HUES64 (cell line): ENCODE measurements around the gene COL5A2.

ENCODE experiments used
- H3K27ac ChIP-seq: 2 replicates; pipeline ENCODE4 v1.7.0; 2013; ENCODE audit warnings: low read depth, low read length, inconsistent platforms
- H3K27me3 ChIP-seq: 2 replicates; pipeline ENCODE4 v1.6.1; 2013; ENCODE audit warnings: mild to moderate bottlenecking, low read length; ENCODE audit not compliant: insufficient read depth
- H3K36me3 ChIP-seq: 2 replicates; pipeline ENCODE4 v1.6.1; 2013; ENCODE audit warnings: mild to moderate bottlenecking, low read length; ENCODE audit not compliant: insufficient read depth
- H3K4me1 ChIP-seq: 2 replicates; pipeline ENCODE4 v1.6.1; 2013; ENCODE audit warnings: mild to moderate bottlenecking, low read length, moderate library complexity; ENCODE audit not compliant: insufficient read depth
- H3K4me3 ChIP-seq: 2 replicates; pipeline ENCODE4 v1.5.1; 2013; ENCODE audit warnings: mild to moderate bottlenecking, low read length, moderate library complexity
- H3K9ac ChIP-seq: 2 replicates; pipeline ENCODE4 v1.6.1; 2013; ENCODE audit warnings: mild to moderate bottlenecking, low read depth, low read length
- H3K9me3 ChIP-seq: 2 replicates; pipeline ENCODE4 v1.6.1; 2013; ENCODE audit warnings: low read depth, low read length; ENCODE audit not compliant: insufficient read depth
- WGBS: fragments of 150-250, 120-280 bp; methylation state at CpG from one replicate; pipeline ENCODE4 v1.1.7; 2013; ENCODE audit warnings: missing lambda C conversion rate; 5-methylcytosine and 5-hydroxymethylcytosine counted together

COL5A2 gene

DNA sequence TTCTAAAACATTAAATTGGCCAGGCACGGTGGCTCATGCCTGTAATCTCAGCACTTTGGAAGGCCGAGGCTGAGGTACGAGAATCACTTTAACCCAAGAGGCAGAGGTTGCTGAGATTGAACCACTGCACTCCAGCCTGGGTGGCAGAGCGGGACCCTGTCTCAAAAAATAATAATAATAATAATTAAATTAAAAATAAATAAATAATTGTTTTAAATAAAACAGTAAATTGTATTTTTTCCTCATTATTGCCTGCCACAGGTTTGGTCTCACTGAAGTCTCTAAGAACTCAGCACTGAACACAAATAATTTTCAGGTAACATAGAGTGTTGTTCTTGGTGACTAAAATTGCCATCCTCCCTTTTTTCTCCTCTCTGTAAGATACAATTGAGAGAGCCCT, 19.8 kb downstream of the COL5A2 start:
- Histone ChIP-seq H3K27ac (no peak overlapping the region), H3K4me3 (no peak overlapping the region), H3K27me3 (no peaks in the 10 kb centered on the region), H3K9ac (no peak overlapping the region), H3K9me3 (no peaks in the 10 kb centered on the region), H3K4me1 (peaks cover 30% of the 10 kb centered on the region), H3K36me3 (no peaks in the 10 kb centered on the region)
- 95% methylated on average over 3 of the region's 4 CpGs for WGBS

DNA sequence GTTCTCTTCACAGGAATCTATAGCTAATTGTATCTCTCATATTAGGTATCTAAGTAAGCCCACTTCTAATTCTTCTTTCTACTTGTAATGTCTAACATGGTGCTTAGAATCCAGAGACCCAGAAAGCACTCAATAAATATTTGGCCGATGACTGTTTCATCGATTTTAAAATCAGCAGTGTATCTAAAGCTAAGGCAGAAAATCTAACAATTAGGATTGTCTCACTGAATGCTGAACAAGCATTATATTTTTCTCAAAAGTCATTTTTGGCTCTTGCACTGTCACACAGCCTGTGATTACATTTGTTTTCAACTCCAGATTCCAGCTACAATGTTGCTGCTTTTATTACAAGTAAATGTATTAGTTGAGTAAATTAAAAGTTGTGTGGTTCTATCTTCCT, 20.3 kb downstream of the COL5A2 start:
- Histone ChIP-seq H3K36me3 (no peaks in the 10 kb centered on the region), H3K27me3 (no peaks in the 10 kb centered on the region), H3K4me1 (peaks cover 26% of the 10 kb centered on the region), H3K27ac (no peak overlapping the region), H3K9me3 (no peaks in the 10 kb centered on the region), H3K9ac (no peak overlapping the region), H3K4me3 (no peak overlapping the region)
- WGBS: 98% methylated on average over 2 of the region's 2 CpGs

DNA sequence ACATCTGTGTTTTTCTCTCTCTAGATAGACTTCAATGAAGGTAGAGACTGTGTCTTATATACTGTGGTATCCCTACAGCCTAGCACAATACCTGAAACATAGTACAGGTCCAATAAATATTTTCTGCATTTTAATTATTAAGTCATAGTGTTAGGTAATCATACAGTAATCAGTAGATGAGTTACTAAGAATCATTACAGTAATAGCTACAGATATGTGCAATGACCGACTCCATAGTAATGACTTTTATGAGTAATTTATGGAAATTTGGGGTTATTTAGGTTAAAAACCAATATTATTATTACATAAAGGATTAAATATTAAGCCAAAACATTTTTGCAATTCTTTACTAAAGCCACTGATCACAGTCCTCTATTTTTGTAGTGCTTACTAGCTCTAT, 21.6 kb downstream of the COL5A2 start:
- no peaks in the 10 kb centered on the region for H3K36me3 ChIP-seq
- no peak overlapping the region for H3K4me3 ChIP-seq
- no CpG with 5 or more reads among the region's 1 CpG for WGBS
- H3K27ac ChIP-seq: no peak overlapping the region
- no peaks in the 10 kb centered on the region for H3K27me3 ChIP-seq
- peaks cover 13% of the 10 kb centered on the region for H3K4me1 ChIP-seq
- H3K9me3 ChIP-seq: no peaks in the 10 kb centered on the region
- H3K9ac ChIP-seq: no peak overlapping the region

DNA sequence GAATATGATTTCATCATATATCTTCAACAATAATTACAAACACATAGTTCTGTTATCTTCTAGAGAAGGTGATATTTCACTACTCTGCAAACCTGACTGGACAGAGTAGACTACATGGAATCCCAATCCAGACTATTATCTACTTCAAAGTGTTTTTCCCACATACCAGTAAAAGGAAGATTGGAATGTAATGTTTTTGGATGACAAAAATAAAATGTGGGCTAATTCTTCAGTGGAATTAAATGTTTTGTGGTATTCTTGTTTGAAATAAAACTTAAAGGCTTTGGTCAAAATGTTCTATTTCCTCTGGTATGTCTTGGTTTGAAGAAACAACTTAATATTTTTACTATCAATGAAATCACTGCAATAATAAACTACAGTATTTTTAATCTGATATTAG, 22.1 kb downstream of the COL5A2 start:
- no peaks in the 10 kb centered on the region for H3K27me3 ChIP-seq
- H3K9ac ChIP-seq: no peak overlapping the region
- no peaks in the 10 kb centered on the region for H3K36me3 ChIP-seq
- H3K4me3 ChIP-seq: no peak overlapping the region
- no peaks in the 10 kb centered on the region for H3K9me3 ChIP-seq
- H3K27ac ChIP-seq: no peak overlapping the region
- peaks cover 9% of the 10 kb centered on the region for H3K4me1 ChIP-seq

DNA sequence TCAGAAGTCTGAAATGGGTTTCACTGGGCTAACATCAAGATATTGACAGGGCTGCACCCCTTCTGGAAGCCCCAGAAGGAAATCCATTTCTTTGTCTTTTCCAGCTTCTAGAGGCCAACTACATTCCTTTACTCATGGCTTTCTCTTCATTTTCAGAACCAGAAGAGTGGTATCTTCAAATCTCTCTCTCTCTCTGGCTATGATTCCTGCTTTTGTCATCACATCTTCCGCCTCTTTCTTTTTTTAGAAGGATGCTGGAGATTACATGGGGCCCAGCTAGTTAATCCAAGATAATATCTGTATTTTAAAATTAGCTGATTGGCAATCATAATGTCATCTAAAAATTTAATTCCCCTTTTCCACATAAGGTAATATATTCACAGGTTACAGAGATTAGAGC, 23.8 kb downstream of the COL5A2 start:
- no CpG with 5 or more reads among the region's 1 CpG for WGBS
- no peak overlapping the region for H3K4me3 ChIP-seq
- no peak overlapping the region for H3K9ac ChIP-seq
- no peaks in the 10 kb centered on the region for H3K9me3 ChIP-seq
- no peak overlapping the region for H3K27ac ChIP-seq
- no peaks in the 10 kb centered on the region for H3K27me3 ChIP-seq
- H3K4me1 ChIP-seq: no peaks in the 10 kb centered on the region
- H3K36me3 ChIP-seq: no peaks in the 10 kb centered on the region

DNA sequence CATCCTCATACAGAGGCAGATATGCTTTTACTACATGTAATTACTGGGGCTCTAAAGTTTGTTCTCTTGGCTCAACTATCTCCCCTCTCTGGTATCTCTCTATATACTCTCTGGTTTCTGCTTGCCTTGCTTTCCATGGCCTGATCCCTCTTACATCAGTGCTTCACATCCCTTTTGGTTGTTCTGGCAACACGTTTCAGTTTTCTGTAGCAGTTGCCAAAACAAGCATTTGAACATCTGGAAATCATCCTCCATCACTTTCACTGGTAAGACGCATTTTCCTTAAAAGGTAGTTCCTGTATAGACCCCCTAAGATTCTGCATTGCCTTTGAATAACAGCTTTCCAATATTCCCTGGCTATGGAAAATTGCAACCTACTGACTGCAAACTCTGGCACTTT, 25.9 kb downstream of the COL5A2 start:
- no peaks in the 10 kb centered on the region for H3K36me3 ChIP-seq
- H3K9ac ChIP-seq: no peak overlapping the region
- H3K4me3 ChIP-seq: no peak overlapping the region
- H3K27me3 ChIP-seq: no peaks in the 10 kb centered on the region
- H3K4me1 ChIP-seq: no peaks in the 10 kb centered on the region; the same call in 1 of the 2 replicates
- H3K9me3 ChIP-seq: no peaks in the 10 kb centered on the region
- no peak overlapping the region for H3K27ac ChIP-seq
- 90% methylated on average over 2 of the region's 2 CpGs for WGBS

DNA sequence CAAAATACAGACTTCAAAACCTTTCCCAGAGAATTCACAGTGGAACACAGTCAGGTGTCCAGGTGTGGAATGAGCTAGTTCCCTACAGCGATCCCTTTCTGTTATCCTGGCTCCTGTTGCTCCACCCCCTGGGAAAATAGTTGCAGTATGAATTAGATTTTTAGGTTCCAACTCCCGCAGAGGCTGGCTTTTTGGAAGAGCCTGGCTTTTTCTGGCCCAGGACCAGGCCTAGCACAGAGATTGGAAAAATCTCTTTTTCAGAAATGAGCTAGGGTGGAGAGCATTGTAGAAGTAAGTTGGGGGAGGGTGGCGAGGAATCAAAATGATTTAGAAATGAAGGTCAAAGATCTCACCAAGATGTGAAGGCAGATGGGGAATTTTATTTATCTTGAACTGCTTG, 27.1 kb downstream of the COL5A2 start:
- Histone ChIP-seq H3K4me1 (no peaks in the 10 kb centered on the region; the same call in 1 of the 2 replicates), H3K27ac (no peak overlapping the region), H3K27me3 (no peaks in the 10 kb centered on the region), H3K36me3 (no peaks in the 10 kb centered on the region), H3K9ac (no peak overlapping the region), H3K4me3 (no peak overlapping the region), H3K9me3 (no peaks in the 10 kb centered on the region)
- 96% methylated on average over 3 of the region's 3 CpGs for WGBS

DNA sequence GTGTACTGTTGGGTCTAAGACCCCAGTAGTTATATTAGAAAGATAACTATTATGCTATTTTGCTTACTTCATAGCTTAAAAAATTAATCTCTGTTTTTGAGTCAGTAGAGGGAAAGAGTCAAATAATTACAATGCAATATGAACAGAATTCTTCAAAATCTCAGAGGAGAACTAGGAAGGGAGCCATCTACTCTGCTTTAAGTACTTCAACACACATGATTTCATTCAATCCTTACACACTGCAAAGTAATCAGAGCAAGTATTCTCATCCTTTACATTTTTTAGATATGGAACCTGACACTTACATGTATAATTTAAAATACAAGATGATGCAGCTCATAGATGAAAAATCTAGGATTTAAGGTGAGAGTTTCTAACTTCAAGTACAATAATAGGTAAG, 27.7 kb downstream of the COL5A2 start:
- Histone ChIP-seq H3K9me3 (no peaks in the 10 kb centered on the region), H3K36me3 (no peaks in the 10 kb centered on the region), H3K4me1 (no peaks in the 10 kb centered on the region; the same call in 1 of the 2 replicates), H3K9ac (no peak overlapping the region), H3K27ac (no peak overlapping the region), H3K4me3 (no peak overlapping the region), H3K27me3 (no peaks in the 10 kb centered on the region)

DNA sequence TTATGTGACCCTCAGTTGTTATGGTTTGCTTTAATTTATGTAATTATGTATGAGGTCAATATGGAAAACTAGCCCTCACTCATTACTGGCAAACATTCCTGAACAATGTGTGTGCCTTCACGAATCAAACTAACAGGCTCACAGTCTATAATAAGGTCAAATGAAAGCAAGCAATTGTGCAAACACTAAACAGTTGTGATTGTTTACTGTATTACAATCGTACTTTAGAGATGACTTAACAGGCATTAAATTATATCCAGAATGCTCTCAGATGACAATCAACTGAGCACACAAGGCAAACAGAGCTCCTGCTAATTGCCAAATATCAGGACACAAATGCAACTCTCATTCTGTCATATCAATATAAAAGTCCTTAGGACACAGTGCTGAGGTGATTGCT, 29.5 kb downstream of the COL5A2 start:
- Histone ChIP-seq H3K4me1 (no peaks in the 10 kb centered on the region; the same call in 1 of the 2 replicates), H3K27ac (no peak overlapping the region)
- 77% methylated on average over 1 of the region's 2 CpGs for WGBS

DNA sequence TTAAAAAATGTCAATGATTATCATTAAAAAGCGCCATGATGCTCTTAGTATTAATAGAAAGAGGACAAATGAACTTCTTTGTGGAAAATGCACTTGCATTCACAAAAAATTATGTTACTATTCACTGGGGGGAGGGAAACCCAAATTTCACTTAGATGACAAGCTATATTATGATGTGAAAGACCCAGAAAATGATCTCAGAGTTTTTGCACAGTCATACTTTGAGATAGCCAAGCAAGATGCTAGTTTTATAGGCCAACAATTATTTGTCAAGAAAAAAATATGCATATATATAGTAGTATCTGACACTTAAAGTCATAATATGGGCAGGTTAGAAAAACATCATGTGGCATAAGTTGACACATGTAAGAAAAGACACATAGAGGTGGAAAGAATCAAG, 31.6 kb downstream of the COL5A2 start:
- Histone ChIP-seq H3K4me3 (no peak overlapping the region), H3K27ac (no peak overlapping the region), H3K4me1 (no peaks in the 10 kb centered on the region; the same call in 1 of the 2 replicates), H3K9me3 (no peaks in the 10 kb centered on the region), H3K36me3 (no peaks in the 10 kb centered on the region), H3K9ac (no peak overlapping the region), H3K27me3 (no peaks in the 10 kb centered on the region)
- no CpG with 5 or more reads among the region's 1 CpG for WGBS

More for the DNA sequence above, 29.5 kb downstream of the COL5A2 start:
- H3K9me3 ChIP-seq: no peaks in the 10 kb centered on the region
- H3K27me3 ChIP-seq: no peaks in the 10 kb centered on the region
- no peak overlapping the region for H3K4me3 ChIP-seq
- H3K36me3 ChIP-seq: no peaks in the 10 kb centered on the region
- H3K9ac ChIP-seq: no peak overlapping the region

DNA sequence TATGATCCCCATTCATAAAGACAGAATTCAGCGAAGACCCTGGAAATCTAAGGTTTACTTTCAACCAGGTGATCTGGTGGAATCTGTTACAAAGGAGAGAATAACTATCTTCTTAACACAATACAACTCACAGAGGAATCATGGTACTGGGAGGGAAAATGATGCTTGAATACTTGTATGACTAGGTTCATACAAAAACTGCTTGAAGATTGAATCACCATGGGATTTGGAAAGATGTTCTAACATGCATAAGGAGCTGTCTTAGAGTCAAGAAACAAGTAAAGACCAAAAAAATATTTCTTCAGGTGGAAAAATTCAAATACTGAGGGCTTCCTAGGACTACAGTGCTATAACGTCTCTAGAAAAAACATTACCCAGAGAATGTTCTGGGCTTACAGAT, 32.2 kb downstream of the COL5A2 start:
- Histone ChIP-seq H3K4me1 (no peaks in the 10 kb centered on the region; the same call in 1 of the 2 replicates), H3K36me3 (no peaks in the 10 kb centered on the region), H3K9ac (no peak overlapping the region), H3K27me3 (no peaks in the 10 kb centered on the region), H3K27ac (no peak overlapping the region), H3K4me3 (no peak overlapping the region), H3K9me3 (no peaks in the 10 kb centered on the region)
- 97% methylated on average over 2 of the region's 2 CpGs for WGBS

DNA sequence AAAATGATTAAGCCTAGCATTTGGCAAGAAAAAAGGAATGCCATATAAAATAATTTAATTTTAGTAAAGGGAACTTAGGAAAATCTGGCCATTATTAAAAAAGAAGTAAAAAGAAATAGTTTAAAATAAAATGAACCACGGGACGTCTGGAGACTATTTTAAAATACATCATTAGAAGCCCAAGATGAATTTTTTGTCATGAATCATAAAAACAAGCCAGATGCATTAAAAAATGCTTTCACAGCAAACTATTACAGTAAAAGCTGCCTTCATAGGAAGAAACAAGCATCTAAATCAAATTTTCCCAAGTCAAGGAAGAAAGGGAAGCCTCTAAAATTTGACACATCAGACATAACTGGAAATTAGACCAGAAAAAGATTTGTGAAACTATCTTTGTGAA, 33.0 kb downstream of the COL5A2 start:
- H3K9ac ChIP-seq: no peak overlapping the region
- H3K4me1 ChIP-seq: no peaks in the 10 kb centered on the region; the same call in 1 of the 2 replicates
- WGBS: 50% methylated on average over 2 of the region's 2 CpGs
- H3K27me3 ChIP-seq: no peaks in the 10 kb centered on the region
- no peak overlapping the region for H3K27ac ChIP-seq
- H3K4me3 ChIP-seq: no peak overlapping the region
- no peaks in the 10 kb centered on the region for H3K36me3 ChIP-seq
- no peaks in the 10 kb centered on the region for H3K9me3 ChIP-seq
